ENCODE measurements around the gene NCR3LG1. TPM values are rescaled to one million over a fixed set of nuclear protein-coding genes. Genes with fewer than 3 reads are reported as not detected.

The NCR3LG1 gene, protein sequence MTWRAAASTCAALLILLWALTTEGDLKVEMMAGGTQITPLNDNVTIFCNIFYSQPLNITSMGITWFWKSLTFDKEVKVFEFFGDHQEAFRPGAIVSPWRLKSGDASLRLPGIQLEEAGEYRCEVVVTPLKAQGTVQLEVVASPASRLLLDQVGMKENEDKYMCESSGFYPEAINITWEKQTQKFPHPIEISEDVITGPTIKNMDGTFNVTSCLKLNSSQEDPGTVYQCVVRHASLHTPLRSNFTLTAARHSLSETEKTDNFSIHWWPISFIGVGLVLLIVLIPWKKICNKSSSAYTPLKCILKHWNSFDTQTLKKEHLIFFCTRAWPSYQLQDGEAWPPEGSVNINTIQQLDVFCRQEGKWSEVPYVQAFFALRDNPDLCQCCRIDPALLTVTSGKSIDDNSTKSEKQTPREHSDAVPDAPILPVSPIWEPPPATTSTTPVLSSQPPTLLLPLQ
- total RNA-seq: 1 to 10 TPM; 1.5 to 6.1 (median 2.9) TPM

GRCh38 chr11:17351510-17352176 is at the start of gene NCR3LG1:
Gene NCR3LG1 (plus strand): TSS chr11:17351800. CDS start chr11:17351970, 170 bp downstream.
- no peak for DNase-seq
- intact Hi-C loops (cut with DNase I): no loop called here
- TF ChIP-seq POLR2A (IDR thresholded peaks at IDR 0.05): no peak
- TF ChIP-seq, protein P1, sequence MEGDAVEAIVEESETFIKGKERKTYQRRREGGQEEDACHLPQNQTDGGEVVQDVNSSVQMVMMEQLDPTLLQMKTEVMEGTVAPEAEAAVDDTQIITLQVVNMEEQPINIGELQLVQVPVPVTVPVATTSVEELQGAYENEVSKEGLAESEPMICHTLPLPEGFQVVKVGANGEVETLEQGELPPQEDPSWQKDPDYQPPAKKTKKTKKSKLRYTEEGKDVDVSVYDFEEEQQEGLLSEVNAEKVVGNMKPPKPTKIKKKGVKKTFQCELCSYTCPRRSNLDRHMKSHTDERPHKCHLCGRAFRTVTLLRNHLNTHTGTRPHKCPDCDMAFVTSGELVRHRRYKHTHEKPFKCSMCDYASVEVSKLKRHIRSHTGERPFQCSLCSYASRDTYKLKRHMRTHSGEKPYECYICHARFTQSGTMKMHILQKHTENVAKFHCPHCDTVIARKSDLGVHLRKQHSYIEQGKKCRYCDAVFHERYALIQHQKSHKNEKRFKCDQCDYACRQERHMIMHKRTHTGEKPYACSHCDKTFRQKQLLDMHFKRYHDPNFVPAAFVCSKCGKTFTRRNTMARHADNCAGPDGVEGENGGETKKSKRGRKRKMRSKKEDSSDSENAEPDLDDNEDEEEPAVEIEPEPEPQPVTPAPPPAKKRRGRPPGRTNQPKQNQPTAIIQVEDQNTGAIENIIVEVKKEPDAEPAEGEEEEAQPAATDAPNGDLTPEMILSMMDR (IDR thresholded peaks at IDR 0.05): no peak
- Histone ChIP-seq H3K4me3 (peak within 1 kb of the TSS; percentile 48 to 74 (median 61)), H3K36me3 (no peaks in the 10 kb centered on the region), H3K27ac (peak within 1 kb of the TSS; percentile 63 to 90 (median 74)), H3K9me3 (no peaks in the 10 kb centered on the region), H3K4me1 (peaks cover 4 to 38% (median 14%) of the 10 kb centered on the region in 3 donors), H3K27me3 (peaks cover 0 to 21% (median 0%) of the 10 kb centered on the region in 4 donors)
- 0 to 4% methylated on average over 5 to 20 of the region's 61 CpGs for WGBS, 2 donors

DNA sequence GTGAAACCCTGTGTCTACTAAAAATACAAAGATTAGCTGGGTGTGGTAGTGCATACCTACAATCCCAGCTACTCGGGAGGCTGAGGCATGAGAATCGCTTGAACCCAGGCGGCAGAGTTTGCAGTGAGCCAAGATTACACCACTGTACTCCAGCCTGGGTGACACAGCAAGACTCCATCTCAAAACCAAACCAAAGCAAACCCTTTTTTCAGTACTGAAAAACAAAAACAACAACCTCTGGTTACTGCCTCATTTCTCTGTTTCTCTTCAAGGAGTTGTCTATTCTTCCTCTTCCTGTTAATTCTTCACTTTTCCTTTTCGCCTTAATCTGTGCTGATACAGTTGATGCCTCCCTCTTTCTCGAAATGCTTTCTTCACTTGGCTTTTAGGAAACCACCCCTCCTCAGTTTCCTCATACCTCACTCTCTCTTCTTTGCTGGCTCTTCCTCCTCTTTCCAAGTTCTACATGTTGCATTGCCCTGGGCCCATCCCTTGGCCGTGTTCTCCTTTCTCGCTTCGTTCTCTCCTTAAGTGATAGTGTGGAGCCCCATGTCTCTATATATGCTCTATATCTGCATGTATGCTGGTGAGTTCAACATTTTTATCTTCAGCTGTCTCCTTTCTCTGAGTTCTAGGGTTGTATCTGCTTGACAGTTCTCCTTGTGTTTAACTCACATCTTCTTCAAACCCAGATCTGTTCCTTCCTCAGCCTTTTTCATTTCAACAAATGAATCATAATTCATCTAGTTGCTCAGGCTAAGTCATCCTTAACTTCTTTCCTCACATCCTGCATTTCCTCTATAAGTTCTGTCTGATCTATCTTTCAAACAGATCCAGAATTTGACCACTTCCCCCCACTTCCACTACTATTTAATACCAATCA is 38.0 kb upstream of the NCR3LG1 start:
- intact Hi-C loops (cut with DNase I): no loop called here
- Histone ChIP-seq H3K9me3 (no peaks in the 10 kb centered on the region), H3K4me1 (no peaks in the 10 kb centered on the region), H3K27ac (no peak overlapping the region), H3K27me3 (no peaks in the 10 kb centered on the region), H3K36me3 (peaks cover 0 to 96% (median 2%) of the 10 kb centered on the region in 3 donors), H3K4me3 (no peak overlapping the region)
- WGBS, 2 donors: 86 to 93% methylated on average over 8 of the region's 8 CpGs
- no peak for TF ChIP-seq POLR2A (IDR thresholded peaks at IDR 0.05)
- TF ChIP-seq, protein P1 (IDR thresholded peaks at IDR 0.05): no peak
- DNase-seq: no peak

DNA sequence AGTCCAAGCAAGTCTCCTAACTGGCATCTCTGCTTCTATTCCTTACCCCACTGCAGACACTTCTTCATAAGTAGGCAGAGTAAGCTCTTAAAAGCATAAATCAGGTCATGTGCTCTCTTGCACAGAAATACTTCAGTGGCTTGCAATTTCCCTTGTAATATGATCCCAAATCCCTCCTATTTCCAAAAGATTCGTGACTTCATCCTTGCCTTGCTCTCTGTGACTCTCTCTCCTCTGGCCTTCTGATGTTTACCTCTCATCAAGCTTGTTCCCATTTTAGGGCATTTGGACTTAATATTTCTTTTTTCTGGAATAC is 37.4 kb upstream of the NCR3LG1 start:
- no peak overlapping the region for H3K4me3 ChIP-seq
- no peaks in the 10 kb centered on the region for H3K4me1 ChIP-seq
- DNase-seq: no peak
- no peak overlapping the region for H3K27ac ChIP-seq
- no peaks in the 10 kb centered on the region for H3K9me3 ChIP-seq
- intact Hi-C loops (cut with DNase I): no loop called here
- H3K36me3 ChIP-seq: peaks cover 0 to 96% (median 0%) of the 10 kb centered on the region in 3 donors
- WGBS, 2 donors: 36 to 52% methylated on average over 1 of the region's 1 CpG
- H3K27me3 ChIP-seq: no peaks in the 10 kb centered on the region
- TF ChIP-seq POLR2A (IDR thresholded peaks at IDR 0.05): no peak
- TF ChIP-seq, protein P1 (IDR thresholded peaks at IDR 0.05): no peak

DNA sequence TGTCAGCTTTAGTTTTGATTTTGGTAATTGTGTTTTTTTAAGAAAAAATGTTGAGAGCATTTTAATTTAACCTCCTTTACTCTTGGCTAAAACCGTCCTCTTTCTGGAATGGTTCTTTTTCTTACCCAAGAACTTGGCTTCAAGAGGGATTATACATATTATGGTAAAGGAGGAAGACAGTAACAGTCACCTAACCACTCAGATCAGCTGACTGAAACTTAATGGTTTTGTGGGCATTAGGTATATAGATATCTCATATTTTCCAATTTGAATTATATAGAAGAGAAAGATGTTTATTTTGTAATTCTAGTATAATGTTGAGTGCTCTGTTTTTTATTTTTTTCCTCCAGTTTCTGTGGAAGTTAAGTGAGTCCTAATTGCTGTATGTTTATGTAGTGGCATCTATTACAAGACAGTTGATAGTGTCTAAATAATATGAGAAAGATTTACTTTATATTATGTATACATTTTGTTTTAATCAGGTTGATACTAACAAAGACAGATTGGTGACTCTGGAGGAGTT is 36.6 kb upstream of the NCR3LG1 start:
- H3K36me3 ChIP-seq: peaks cover 0 to 96% (median 0%) of the 10 kb centered on the region in 3 donors
- intact Hi-C loops (cut with DNase I): no loop called here

More for the DNA sequence above, 36.6 kb upstream of the NCR3LG1 start:
- Histone ChIP-seq H3K4me3 (no peak overlapping the region), H3K4me1 (no peaks in the 10 kb centered on the region), H3K27me3 (no peaks in the 10 kb centered on the region), H3K9me3 (no peaks in the 10 kb centered on the region), H3K27ac (no peak overlapping the region)
- 81 to 91% methylated on average over 1 of the region's 1 CpG for WGBS, 2 donors
- no peak for TF ChIP-seq POLR2A (IDR thresholded peaks at IDR 0.05)
- TF ChIP-seq, protein P1 (IDR thresholded peaks at IDR 0.05): no peak
- no peak for DNase-seq
